H1 (cell line): ENCODE measurements around the gene DEAF1. TPM values are rescaled to one million over a fixed set of nuclear protein-coding genes. Genes with fewer than 3 reads are reported as not detected.

Source experiments
- CTCF ChIA-PET: fragments of 300-600 bp; sonication (Branson Sonifier 250); formaldehyde crosslinking; loops from one replicate; lab custom pipeline; 2021; ENCODE audit not compliant: partially characterized antibody; lab: Charles Lee
- POLR2A ChIA-PET: fragments of 300-600 bp; sonication (Branson Sonifier 250); formaldehyde crosslinking; loops from one replicate; lab custom pipeline; 2021; ENCODE audit warnings: inconsistent platforms; ENCODE audit not compliant: partially characterized antibody; lab: Charles Lee
- DNase-seq, 2 experiments: peaks; one replicate each; pipeline versions ENCODE4 v3.0.0 to v3.0.0-alpha.2; 2010 to 2022; ENCODE audit warnings: low spot score in 2 of 2, low read depth in 1 of 2, mixed read lengths in 1 of 2
- FAIRE-seq: peaks from 2 replicates; lab custom pipeline; 2011; peaks lifted over from hg19 to GRCh38; lab: Jason Lieb, UNC
- H2AFZ ChIP-seq: 2 replicates; pipeline ENCODE4 v1.8.1; 2012; ENCODE audit warnings: low read length, inconsistent platforms
- H2AK5ac ChIP-seq: 2 replicates; pipeline ENCODE4 v1.6.1; 2013; ENCODE audit warnings: low read depth, low read length
- H2BK120ac ChIP-seq: replicated peaks from 2 replicates; pipeline ENCODE3; 2013; ENCODE audit warnings: low read depth, low read length, inconsistent platforms
- H2BK12ac ChIP-seq: 2 replicates; pipeline ENCODE4 v1.6.1; 2013; ENCODE audit warnings: low read depth, low read length
- H2BK15ac ChIP-seq: 2 replicates; pipeline ENCODE4 v1.6.1; 2013; ENCODE audit warnings: low read length
- H2BK20ac ChIP-seq: 2 replicates; pipeline ENCODE4 v1.6.1; 2013; ENCODE audit warnings: low read length
- H2BK5ac ChIP-seq: 2 replicates; pipeline ENCODE4 v1.6.1; 2013; ENCODE audit warnings: low read depth, low read length
- H3K14ac ChIP-seq: 2 replicates; pipeline ENCODE4 v1.6.1; 2013; ENCODE audit warnings: inconsistent platforms; ENCODE audit not compliant: insufficient read length
- H3K18ac ChIP-seq: 2 replicates; pipeline ENCODE4 v1.6.1; 2013; ENCODE audit warnings: low read length; ENCODE audit errors: extremely low read depth
- H3K23ac ChIP-seq: 2 replicates; pipeline ENCODE4 v1.6.1; 2013; ENCODE audit warnings: inconsistent platforms; ENCODE audit not compliant: insufficient read length
- H3K23me2 ChIP-seq: 2 replicates; pipeline ENCODE4 v1.6.1; 2013; ENCODE audit warnings: low read depth, low read length
- H3K27ac ChIP-seq: 2 replicates; pipeline ENCODE4 v1.6.1; 2011; ENCODE audit warnings: low read depth, low read length, inconsistent platforms
- H3K27me3 ChIP-seq, 4 experiments: replicated peaks in 1 of 4; 1 replicate in 1 of 4; 2 replicates in 3 of 4; pipeline versions ENCODE4 v1.6.1 to v1.8.1; 2011 to 2013; ENCODE audit warnings: low read length in 3 of 4, mild to moderate bottlenecking in 3 of 4, inconsistent platforms in 2 of 4, mixed read lengths in 2 of 4, moderate library complexity in 1 of 4; ENCODE audit not compliant: control insufficient read depth in 3 of 4, insufficient read depth in 3 of 4; ENCODE audit errors: extremely low read depth in 1 of 4
- H3K36me3 ChIP-seq, 4 experiments: 2 replicates each; pipeline versions ENCODE4 v1.6.1 to v1.8.1; 2011 to 2013; ENCODE audit warnings: mild to moderate bottlenecking in 4 of 4, low read length in 3 of 4, moderate library complexity in 2 of 4, control low read depth in 1 of 4, inconsistent platforms in 1 of 4; ENCODE audit not compliant: insufficient read depth in 4 of 4, control insufficient read depth in 2 of 4
- H3K4ac ChIP-seq: replicated peaks from 2 replicates; pipeline ENCODE3; 2013; ENCODE audit warnings: low read length, low read depth, mixed read lengths, inconsistent platforms; ENCODE audit not compliant: insufficient read length
- H3K4me1 ChIP-seq, 4 experiments: replicated peaks in 1 of 4; 1 replicate in 1 of 4; 2 replicates in 3 of 4; pipeline versions ENCODE4 v1.6.1 to v1.8.1; 2011 to 2013; ENCODE audit warnings: low read length in 3 of 4, inconsistent platforms in 2 of 4, mixed read lengths in 1 of 4; ENCODE audit not compliant: insufficient read depth in 4 of 4, control insufficient read depth in 3 of 4
- H3K4me2 ChIP-seq, 2 experiments: 2 replicates each; pipeline versions ENCODE4 v1.6.1 to v1.8.1; 2011 to 2013; ENCODE audit warnings: low read depth in 2 of 2, low read length in 2 of 2, control low read depth in 1 of 2, inconsistent platforms in 1 of 2, mild to moderate bottlenecking in 1 of 2; ENCODE audit not compliant: insufficient read depth in 1 of 2
- H3K4me3 ChIP-seq, 4 experiments: fragments of 200-600, 300-600 bp in 1 of 4; sonication (generic), shearing (Covaris generic), sonication (Bioruptor Twin) in 1 of 4; 2 replicates each; pipeline versions ENCODE4 v1.5.1 to v1.8.1; 2011 to 2016; ENCODE audit warnings: low read length in 4 of 4, low read depth in 3 of 4, control low read depth in 2 of 4, inconsistent platforms in 2 of 4, mild to moderate bottlenecking in 2 of 4, mixed read lengths in 1 of 4, moderate library complexity in 1 of 4; ENCODE audit not compliant: insufficient read depth in 2 of 4; ENCODE audit errors: extremely low read depth in 1 of 4
- H3K56ac ChIP-seq: replicated peaks from 2 replicates; pipeline ENCODE3; 2013; ENCODE audit warnings: low read depth, mild to moderate bottlenecking, mixed read lengths, low read length, inconsistent platforms; ENCODE audit not compliant: insufficient read length
- H3K79me1 ChIP-seq: 2 replicates; pipeline ENCODE4 v1.6.1; 2013; ENCODE audit warnings: low read depth, low read length, control low read depth
- H3K79me2 ChIP-seq, 2 experiments: 2 replicates each; pipeline versions ENCODE4 v1.6.1 to v1.8.1; 2012 to 2013; ENCODE audit warnings: low read length in 2 of 2, mild to moderate bottlenecking in 2 of 2, inconsistent platforms in 1 of 2; ENCODE audit not compliant: insufficient read depth in 2 of 2, control insufficient read depth in 1 of 2
- H3K9ac ChIP-seq, 4 experiments: replicated peaks in 1 of 4; 1 replicate in 1 of 4; 2 replicates in 3 of 4; pipeline versions ENCODE4 v1.6.1 to v1.8.1; 2011 to 2013; ENCODE audit warnings: low read depth in 3 of 4, low read length in 3 of 4, control low read depth in 2 of 4, mild to moderate bottlenecking in 2 of 4, moderate library complexity in 2 of 4, inconsistent platforms in 1 of 4; ENCODE audit errors: extremely low read depth in 1 of 4
- H3K9me3 ChIP-seq, 2 experiments: 2 replicates each; pipeline versions ENCODE4 v1.6.1 to v1.8.1; 2012 to 2013; ENCODE audit warnings: mild to moderate bottlenecking in 2 of 2, moderate library complexity in 2 of 2, control low read depth in 1 of 2, inconsistent platforms in 1 of 2, low read depth in 1 of 2, low read length in 1 of 2, mixed read lengths in 1 of 2; ENCODE audit not compliant: insufficient read depth in 2 of 2
- H4K20me1 ChIP-seq, 2 experiments: replicated peaks in 1 of 2; 2 replicates each; pipeline versions ENCODE3 to v1.8.1; 2011 to 2013; ENCODE audit warnings: inconsistent platforms in 2 of 2, low read length in 2 of 2, mild to moderate bottlenecking in 1 of 2; ENCODE audit not compliant: insufficient read depth in 2 of 2, control insufficient read depth in 1 of 2
- H4K5ac ChIP-seq: 2 replicates; pipeline ENCODE4 v1.6.1; 2013; ENCODE audit warnings: low read length, low read depth, mixed read lengths, inconsistent platforms; ENCODE audit not compliant: insufficient read length
- H4K8ac ChIP-seq: 2 replicates; pipeline ENCODE4 v1.8.0; 2013; ENCODE audit warnings: mild to moderate bottlenecking, moderate library complexity, low read length, inconsistent platforms; ENCODE audit not compliant: insufficient read depth; ENCODE audit errors: extremely low read depth
- H4K91ac ChIP-seq: replicated peaks from 2 replicates; pipeline ENCODE3; 2013; ENCODE audit warnings: low read length, mixed read lengths, inconsistent platforms; ENCODE audit not compliant: insufficient read length
- ATF3 ChIP-seq: IDR thresholded peaks from 2 replicates; pipeline ENCODE4 v1.6.1; 2011; ENCODE audit warnings: low read depth, mild to moderate bottlenecking, low read length; ENCODE audit not compliant: insufficient read depth
- CBX5 ChIP-seq: fragments of 300-800, 300-1000 bp; sonication (generic); IDR thresholded peaks from 2 replicates; pipeline ENCODE4 v1.7.1; 2016; ENCODE audit warnings: antibody characterized with exemption, low read length, low read depth
- CHD1 ChIP-seq: IDR thresholded peaks from 2 replicates; pipeline ENCODE4 v1.6.1; 2012; ENCODE audit warnings: low read depth, low read length, improper control_type of control experiment
- CREB1 ChIP-seq: IDR thresholded peaks from 2 replicates; pipeline ENCODE4 v1.6.1; 2012; ENCODE audit warnings: inconsistent platforms
- MAFK ChIP-seq: IDR thresholded peaks from 2 replicates; pipeline ENCODE4 v1.6.1; 2012; ENCODE audit warnings: low read depth, mild to moderate bottlenecking, improper control_type of control experiment, low read length
- POLR2A ChIP-seq, 2 experiments: IDR thresholded peaks; 1 replicate in 1 of 2; 2 replicates in 1 of 2; pipeline ENCODE4 v1.6.1; 2011; ENCODE audit warnings: low read depth in 2 of 2, low read length in 2 of 2, mild to moderate bottlenecking in 2 of 2; ENCODE audit errors: control extremely low read depth in 1 of 2
- SIX5 ChIP-seq: IDR thresholded peaks from 2 replicates; pipeline ENCODE4 v1.6.1; 2011; ENCODE audit warnings: mild to moderate bottlenecking, low read depth, low read length
- SP1 ChIP-seq: IDR thresholded peaks from 2 replicates; pipeline ENCODE4 v1.6.1; 2011; ENCODE audit warnings: low read depth, low read length
- SRF ChIP-seq: IDR thresholded peaks from 2 replicates; pipeline ENCODE4 v1.6.1; 2011; ENCODE audit warnings: mild to moderate bottlenecking, low read depth, low read length, moderate library complexity
- TAF1 ChIP-seq: IDR thresholded peaks from 2 replicates; pipeline ENCODE4 v1.6.1; 2011; ENCODE audit warnings: mild to moderate bottlenecking, low read depth, low read length
- WGBS, 2 experiments: shearing (Covaris generic) in 1 of 2; methylation state at CpG; one replicate each; pipeline versions ENCODE4 v1.1.6 to v1.1.7; 2013 to 2015; ENCODE audit warnings: low lambda C conversion rate in 2 of 2, mixed read lengths in 2 of 2, inconsistent platforms in 1 of 2, low coverage in 1 of 2, missing lambda C conversion rate in 1 of 2; ENCODE audit not compliant: insufficient replicate concordance in 2 of 2, insufficient coverage in 1 of 2, insufficient read length in 1 of 2; ENCODE audit errors: extremely low coverage in 1 of 2, missing lambda C conversion rate in 1 of 2; 5-methylcytosine and 5-hydroxymethylcytosine counted together
- polyA plus RNA-seq, 7 experiments: library from polyadenylated mRNA; depleted of rRNA in 3 of 7; stranded (reverse) in 5 of 7; unstranded in 2 of 7; fragments of >200 nt in 5 of 7; fragments of 200-250 nt in 2 of 7; gene quantifications; 1 replicate in 5 of 7; 2 replicates in 1 of 7; 4 replicates in 1 of 7; pipeline versions ENCODE4 v1.2.1 to v1.2.3, GENCODE V29; 2011 to 2013; ENCODE audit warnings: missing spikeins in 2 of 7, mixed read lengths in 2 of 7
- total RNA-seq: library from RNA; stranded (reverse); fragmentation: NEBNext Ultra II Directional; extraction: Animal tissue kit (Norgen Biotek cat#: 25700); gene quantifications from 2 replicates; pipeline ENCODE4 v1.2.1, GENCODE V29; 2021

The DEAF1 gene
- total and polyA plus RNA-seq, 2 of the 8 experiments (the other 6 are each of a cell fraction or from before 2014, with no cell fraction given) = 47.3 to 58.4 TPM

DNA sequence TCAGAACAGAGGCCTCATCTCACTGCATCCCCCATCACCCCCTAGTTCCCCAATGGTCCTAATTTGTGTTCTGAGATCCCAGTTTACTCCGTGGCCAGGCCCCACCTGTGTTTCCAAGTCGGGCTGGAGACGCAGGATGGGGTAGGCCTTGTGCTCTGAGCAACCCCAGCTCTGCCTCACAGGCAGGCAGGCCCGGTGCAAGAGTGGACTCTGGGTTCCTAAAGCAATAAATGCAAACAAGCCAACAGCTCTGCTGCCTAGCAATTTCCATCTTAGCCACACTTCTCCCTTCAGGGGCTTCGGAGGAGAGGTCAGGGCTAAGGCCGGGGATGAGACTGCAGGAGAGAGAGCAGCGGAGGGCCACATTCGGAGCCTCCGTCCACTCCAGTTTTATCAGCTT is 8.5 kb upstream of the DEAF1 start:
- H3K9me3 ChIP-seq = no peaks in the 10 kb centered on the region
- H4K20me1 ChIP-seq = peaks cover 1 to 3% of the 10 kb centered on the region in 2 experiments
- H3K23me2 ChIP-seq = peaks cover 8% of the 10 kb centered on the region; the same call in 1 of the 2 replicates
- no peaks in the 10 kb centered on the region for H3K79me2 ChIP-seq
- no peak overlapping the region; the same call in 1 of the 2 replicates for H3K18ac ChIP-seq
- CTCF ChIA-PET = interaction anchor here (0.6 to 1.7 kb wide), 6 partner anchors 20 to 72 kb away, joined by 3 to 6 read pairs (median 4); no protein-coding TSS in a partner anchor
- no peak overlapping the region for H3K14ac ChIP-seq
- H2BK5ac ChIP-seq = no peak overlapping the region
- H3K4me2 ChIP-seq = no peak overlapping the region
- H3K9ac ChIP-seq = no peak overlapping the region
- H2BK15ac ChIP-seq = no peak overlapping the region
- H3K27me3 ChIP-seq = no peaks in the 10 kb centered on the region
- WGBS, 2 experiments = 92% methylated on average over 9 of the region's 9 CpGs; no CpG with 5 or more reads in 1 of the 2 experiments
- H2AFZ ChIP-seq = no peak overlapping the region
- no peaks in the 10 kb centered on the region for H3K79me1 ChIP-seq
- no peak overlapping the region for H2BK12ac ChIP-seq
- H4K91ac ChIP-seq = no peak overlapping the region
- no peak overlapping the region for H3K23ac ChIP-seq
- H2BK120ac ChIP-seq = no peak overlapping the region
- no peak overlapping the region for H3K56ac ChIP-seq
- FAIRE-seq (no peak), DNase-seq (no peak)
- peaks cover 0 to 33% (median 26%) of the 10 kb centered on the region in 4 experiments; a peak in 6 of 7 replicates for H3K4me1 ChIP-seq
- no peak overlapping the region for H2BK20ac ChIP-seq
- no peaks in the 10 kb centered on the region for H3K36me3 ChIP-seq
- H2AK5ac ChIP-seq = no peak overlapping the region
- TF ChIP-seq CBX5 = no peak
- no peak for TF ChIP-seq ATF3
- no peak for TF ChIP-seq MAFK
- TF ChIP-seq POLR2A (IDR thresholded peaks at IDR 0.05; ENCODE audit: control extremely low read depth in 1 of 2, low read depth in 2 of 2, low read length in 2 of 2) = no peak
- no peak for TF ChIP-seq CHD1
- TF ChIP-seq SP1 = no peak
- TF ChIP-seq CREB1 = no peak
- TF ChIP-seq TAF1 = no peak
- no peak for TF ChIP-seq SRF
- TF ChIP-seq SIX5 = no peak
- no peak overlapping the region; the same call in 1 of the 2 replicates for H4K8ac ChIP-seq
- no peak overlapping the region for H4K5ac ChIP-seq
- H3K4me3 ChIP-seq = no peak overlapping the region
- H3K4ac ChIP-seq = no peak overlapping the region
- no peak overlapping the region for H3K27ac ChIP-seq
- POLR2A ChIA-PET = interaction anchor here (0.9 to 2.4 kb wide), 9 partner anchors 8 to 121 kb away, joined by 3 to 6 read pairs (median 4); partner anchors contain the start of genes CEND1, DEAF1, TALDO1 and TMEM80
